GM12872 (cell line): Measurements from ENCODE around the gene GREM2.

ENCODE experiments used
- TF ChIP-seq, protein P1 (sequence below): IDR thresholded peaks from 3 replicates; pipeline ENCODE4 v1.5.1; 2011; ENCODE audit warnings: low read depth, mild to moderate bottlenecking, low read length, moderate library complexity; ENCODE audit not compliant: insufficient read depth

The GREM2 gene

GRCh38 chr1:240462277-240462676 lies 149.7 kb downstream of the GREM2 start:
- TF ChIP-seq, protein P1, sequence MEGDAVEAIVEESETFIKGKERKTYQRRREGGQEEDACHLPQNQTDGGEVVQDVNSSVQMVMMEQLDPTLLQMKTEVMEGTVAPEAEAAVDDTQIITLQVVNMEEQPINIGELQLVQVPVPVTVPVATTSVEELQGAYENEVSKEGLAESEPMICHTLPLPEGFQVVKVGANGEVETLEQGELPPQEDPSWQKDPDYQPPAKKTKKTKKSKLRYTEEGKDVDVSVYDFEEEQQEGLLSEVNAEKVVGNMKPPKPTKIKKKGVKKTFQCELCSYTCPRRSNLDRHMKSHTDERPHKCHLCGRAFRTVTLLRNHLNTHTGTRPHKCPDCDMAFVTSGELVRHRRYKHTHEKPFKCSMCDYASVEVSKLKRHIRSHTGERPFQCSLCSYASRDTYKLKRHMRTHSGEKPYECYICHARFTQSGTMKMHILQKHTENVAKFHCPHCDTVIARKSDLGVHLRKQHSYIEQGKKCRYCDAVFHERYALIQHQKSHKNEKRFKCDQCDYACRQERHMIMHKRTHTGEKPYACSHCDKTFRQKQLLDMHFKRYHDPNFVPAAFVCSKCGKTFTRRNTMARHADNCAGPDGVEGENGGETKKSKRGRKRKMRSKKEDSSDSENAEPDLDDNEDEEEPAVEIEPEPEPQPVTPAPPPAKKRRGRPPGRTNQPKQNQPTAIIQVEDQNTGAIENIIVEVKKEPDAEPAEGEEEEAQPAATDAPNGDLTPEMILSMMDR = no peak

DNA sequence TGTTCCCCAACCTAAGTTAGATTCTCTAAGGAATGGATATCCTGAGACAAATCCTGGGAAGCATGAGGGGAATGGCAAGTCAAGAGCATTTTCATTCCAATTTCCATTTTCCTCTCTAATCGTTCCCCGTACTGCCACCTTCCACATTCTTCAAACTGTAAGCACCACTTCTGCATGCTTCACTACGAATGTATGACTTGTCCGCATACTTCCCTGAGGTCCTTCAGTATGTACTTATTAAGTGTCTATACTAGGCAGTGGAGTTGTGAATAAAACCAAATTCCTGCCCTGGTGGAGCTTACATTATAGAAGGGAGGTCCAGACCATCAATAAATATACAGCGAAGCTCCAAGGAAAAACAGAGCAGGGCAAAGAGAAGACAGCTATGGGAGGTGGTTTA lies 154.8 kb downstream of the GREM2 start:
- TF ChIP-seq, protein P1 = no peak

DNA sequence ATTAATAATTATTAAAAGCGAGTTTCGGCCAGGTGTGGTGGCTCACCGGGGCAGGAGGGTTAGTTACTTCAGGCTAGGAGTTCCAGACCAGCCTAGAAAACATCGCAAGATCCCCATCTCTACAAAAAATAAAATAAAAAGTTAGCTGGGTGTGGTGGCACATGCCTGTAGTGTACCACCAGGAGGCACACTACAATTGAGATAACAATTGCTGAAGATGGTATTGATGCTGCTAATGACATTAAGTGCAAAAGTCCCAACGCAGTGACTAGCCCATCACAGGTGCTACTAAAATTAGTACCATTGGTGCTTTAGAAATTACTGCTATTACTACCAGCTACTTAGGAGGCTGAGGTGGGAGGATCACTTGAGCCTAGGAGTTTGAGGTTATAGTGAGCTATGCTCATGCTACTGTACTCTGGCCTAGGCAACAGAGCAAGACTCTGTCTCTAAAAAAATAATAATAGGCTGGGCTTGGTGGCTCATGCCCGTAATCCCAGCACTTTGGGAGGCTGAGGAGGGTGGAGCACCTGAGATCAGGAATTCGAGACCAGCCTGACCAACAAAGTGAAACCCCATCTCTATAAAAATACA lies 156.6 kb downstream of the GREM2 start:
- TF ChIP-seq, protein P1 = no peak; the same call in 2 of the 3 replicates

DNA sequence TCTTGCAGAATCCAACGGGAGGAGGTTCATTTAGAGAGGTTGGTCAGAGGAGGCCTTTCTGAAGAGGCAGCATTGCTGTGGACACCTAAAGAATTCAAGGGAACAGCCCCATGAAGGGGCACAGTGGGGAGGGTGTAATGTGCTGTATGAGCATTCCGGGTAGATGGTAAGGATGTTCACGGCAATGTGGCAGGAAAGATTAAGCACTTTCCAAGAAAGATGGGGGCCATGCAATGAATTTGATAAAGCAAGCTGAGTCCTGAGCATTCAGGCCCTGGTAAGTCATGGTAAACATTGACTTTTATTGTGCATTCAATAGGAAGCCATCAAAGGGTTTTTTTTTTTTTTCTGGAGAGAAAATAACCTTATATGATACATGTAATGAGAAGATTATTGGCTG lies 166.6 kb downstream of the GREM2 start:
- TF ChIP-seq, protein P1 = no peak

GRCh38 chr1:240441669-240442068 lies 170.3 kb downstream of the GREM2 start:
- TF ChIP-seq, protein P1 = no peak
